HG02678 (cell line): Measurements from ENCODE around the gene PICK1.

Experiments
- ATAC-seq: cut with Tn5 transposase; IDR thresholded peaks from one replicate; pipeline ENCODE4 v1.9.1; 2021; ENCODE audit warnings: mild to moderate bottlenecking, moderate library complexity; ENCODE audit not compliant: unreplicated experiment

Gene PICK1

DNA sequence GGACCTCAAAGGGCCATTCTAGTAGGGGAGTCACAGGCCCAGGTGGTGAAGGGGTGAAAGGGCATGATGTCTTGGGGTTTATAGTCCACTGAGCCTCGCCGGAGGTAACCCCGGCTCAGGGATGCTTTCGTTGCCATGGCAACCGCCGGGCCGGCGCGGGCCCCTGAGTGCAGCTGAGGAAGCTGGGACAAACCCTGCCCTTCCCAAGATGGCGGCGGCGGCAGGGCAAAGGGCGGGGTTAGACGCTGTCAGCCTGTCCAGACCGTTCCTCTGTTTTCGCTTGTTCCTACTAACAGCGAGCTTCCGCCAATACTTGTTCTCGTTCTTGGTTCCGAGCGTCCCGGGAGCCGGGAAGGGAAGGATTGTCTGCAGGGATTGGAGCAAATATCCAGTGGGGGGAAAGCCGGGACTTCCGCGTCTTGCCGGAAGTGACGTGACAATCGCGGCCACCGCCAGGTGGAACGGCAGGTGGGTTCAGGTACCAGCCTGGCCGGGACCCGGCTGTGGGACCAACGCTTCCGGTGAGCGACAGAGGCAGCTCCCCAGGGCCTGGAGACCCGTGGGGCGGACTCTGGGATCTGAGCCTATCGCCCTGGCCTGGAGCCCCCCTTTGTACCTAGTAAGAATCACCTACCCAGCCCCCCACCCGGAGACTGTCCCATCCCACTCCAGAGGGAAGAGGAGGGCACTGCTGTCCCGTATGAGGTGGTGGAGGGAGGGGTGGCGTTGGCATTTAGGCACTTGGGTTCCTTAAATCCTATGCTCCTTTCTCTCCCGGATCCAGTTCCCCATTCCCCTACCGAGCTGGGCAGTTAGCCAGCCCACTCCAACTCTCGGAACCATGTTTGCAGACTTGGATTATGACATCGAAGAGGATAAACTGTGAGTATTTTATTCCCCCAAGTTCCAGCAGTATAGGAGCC, at the start of gene PICK1:
TSS of gene PICK1 (plus strand) at position 436 of the 923 bp plus-strand sequence. CDS start at position 842, 406 bp downstream.
- ATAC-seq = peak; percentile 59

DNA sequence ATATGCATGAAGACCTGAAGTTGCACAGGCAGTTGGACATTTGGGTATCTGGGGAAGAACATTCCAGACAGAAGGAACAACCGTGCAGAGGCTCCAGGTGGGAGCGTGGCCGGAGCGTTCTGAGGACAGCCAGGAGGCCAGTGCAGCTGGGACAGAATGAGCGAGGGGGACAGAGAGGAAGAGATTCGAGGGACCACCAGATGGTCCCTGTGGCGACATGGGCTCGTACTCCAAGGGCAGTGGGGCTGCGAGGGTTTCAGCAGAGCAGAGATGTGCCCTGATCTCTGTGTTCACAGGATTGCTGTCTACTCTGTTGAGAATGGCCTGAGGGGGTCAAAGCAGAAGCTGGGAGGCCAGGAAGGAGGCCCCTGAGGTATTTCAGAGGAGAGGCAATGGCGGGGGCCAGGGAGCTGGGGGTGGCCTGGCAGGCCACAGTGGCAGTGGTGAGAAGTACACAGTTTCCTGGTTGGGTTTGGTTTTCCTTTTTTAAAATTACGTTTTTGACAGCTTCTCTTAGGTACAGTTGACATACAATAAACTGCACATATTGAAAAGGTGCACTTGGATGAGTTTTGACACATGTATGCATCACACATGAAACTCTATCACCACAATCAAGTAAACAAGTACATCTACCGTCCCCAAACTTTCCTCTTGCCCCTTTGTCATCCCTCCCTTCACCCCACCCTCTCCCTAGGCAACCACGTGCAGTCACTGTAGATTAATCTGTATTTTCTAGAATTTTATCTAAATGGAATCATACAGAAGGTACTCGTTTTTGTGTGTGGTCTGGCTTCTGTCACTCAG, 48.0 kb upstream of the PICK1 start:
- ATAC-seq = no peak

DNA sequence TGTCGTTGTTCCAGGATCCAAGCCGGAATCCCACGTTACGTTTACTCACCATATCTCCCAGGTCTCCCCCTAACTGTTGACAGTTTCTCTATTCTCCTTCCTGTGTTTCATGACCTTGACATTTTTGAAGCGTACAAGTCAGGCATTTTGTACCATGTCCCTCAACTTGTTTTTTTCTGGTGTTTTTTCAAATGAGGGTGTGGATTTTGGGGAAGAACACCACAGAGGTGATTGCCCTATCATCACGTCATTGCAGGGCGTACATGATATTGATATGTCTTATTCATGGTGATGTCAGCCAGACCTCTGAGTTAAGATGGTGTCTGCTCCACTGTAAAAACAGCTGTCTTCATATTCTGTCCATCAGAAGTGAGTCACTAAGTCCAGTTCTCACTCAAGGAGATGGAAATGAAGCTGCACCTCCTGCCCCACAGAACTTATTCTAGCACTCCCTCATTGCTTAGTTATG, 44.6 kb upstream of the PICK1 start:
- ATAC-seq = no peak

DNA sequence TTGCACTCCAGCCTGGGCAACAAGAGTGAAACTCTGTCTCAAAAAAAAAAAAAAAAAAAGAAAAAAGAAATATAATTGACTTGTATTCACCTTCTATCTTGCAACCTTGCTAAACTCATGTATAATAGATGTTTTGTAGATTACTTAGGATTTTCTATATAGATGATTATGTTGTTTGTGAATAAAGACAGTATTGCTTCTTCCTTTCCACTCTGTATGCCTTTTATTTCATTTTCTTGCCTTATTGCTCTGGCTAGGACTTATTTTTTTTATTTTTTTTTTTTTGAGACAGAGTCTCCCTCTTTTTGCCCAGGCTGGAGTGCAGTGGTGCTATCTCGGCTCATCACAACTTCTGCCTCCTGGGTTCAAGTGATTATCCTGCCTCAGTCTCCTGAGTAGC, 43.1 kb upstream of the PICK1 start:
- no peak for ATAC-seq

DNA sequence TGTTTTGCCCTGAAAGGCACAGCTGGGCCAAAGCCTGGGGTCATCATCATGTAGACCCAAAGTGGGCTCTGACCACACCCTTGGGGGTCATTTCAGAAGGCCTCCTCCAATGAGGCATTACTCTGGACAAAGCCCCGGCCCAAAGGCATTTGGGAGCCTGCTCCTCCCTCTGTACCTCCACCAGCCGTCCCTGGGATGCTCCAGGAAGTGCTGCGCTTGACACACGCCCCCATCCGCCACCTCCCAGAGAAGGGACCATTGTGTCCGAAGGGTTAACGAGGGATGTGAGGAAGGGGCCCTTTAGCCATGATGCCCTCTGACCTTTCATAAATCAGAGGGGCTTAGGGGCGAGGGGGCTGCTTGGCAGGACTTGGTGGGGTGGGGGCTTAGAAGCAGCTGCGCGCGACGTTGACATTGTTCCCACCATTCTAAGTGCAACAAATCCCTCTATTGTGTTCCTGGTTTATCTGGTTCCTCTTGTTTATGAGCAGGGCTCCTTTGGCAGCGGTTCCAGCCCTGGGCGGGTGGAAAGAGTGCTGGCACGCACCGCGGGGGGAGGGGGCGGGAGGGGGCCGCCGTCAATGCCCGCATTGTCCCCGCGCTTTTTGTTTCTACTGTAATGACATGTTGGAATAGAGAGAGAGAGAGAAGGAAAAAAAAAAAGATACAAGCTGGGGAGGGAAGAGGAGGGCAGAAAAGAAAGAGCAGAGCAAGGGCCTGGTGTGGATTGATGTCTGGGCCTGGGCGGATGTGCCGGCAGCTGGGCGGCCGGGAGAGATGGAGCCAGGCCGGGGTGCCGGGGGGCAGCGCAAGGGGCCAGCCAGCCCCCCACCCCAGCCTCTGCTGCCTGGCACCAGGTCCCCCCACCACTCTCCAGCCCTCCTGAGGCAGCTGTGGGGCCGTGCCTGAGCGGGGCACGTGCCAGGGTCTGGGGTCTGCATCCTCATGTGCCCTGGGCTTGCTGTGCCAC, 40.7 kb upstream of the PICK1 start:
- ATAC-seq = no peak

DNA sequence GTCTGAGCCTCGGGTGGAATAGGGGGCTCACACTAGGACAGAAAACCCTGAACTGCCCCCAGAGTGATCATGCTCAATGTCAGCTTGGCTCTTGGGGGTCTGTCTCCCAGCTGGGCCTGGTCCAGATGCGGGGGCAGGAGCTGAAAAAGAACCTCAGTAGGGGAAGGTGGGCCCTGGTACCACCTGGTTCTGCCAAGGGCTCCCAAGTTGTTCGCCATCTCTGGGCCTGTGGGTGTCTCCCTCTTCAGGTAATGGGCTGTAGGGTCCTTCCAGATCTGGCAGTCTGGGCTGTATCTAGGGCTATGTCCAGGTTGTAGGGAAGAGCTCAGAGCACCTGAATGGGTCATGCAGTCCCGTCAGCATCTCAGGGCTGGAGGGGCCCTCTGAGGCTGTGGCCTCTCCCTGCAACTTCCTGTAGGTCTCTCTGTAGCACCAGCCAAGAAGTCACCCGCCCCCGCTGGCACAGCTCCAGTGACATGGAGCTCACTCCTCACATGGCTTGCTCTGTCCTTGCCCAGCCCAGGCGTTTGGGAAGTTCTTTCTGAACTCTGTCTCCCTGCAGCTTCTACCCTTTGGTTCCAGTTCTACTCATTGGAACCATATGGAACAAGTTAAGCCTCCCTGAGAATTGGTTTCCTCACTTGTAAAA, 39.8 kb upstream of the PICK1 start:
- ATAC-seq = no peak

DNA sequence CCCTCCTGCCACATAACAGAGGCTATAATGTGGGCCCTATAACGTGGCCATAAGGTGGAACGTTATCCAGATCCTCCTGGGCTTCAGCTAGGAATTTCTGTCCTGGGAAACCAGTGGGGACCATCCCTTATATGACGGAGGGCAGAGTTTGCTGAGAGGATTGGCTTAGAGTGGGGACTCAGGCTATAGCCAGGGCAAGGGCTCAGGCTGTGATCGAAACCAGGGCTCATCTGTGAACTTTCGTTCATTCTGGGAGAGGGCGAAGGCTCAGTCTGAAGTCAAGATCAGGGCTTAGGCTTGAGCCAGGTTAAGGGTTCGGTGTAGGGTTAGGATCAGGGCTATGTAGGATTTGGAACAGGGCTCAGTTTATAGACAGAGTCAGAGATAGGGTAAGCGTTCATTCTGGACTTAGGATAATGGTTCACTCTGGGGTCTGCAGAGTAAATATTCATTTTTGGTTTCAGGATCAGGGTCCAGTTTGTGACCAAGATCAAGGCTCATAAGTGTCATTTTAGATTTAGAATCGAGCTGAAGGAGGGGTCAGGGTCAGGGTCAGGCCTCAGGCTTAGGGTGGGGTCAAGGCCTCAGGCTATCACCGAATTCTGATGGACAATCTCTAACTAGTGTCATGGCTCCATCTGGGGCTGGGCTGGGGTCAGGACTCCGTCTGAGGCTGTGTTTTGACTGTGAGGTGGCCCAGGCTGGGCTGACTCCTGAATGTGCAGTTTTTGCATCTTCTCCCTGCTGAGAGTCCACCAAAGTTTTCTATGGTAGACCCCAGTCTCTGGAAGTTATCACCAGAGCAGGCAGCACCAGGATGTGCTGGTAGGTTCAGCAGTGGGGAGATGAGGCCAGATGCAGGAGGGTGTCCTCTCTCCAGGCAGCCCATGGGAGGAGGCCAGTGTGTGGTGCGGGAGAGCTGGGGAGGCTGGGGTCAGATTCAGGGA, 39.0 kb upstream of the PICK1 start:
- ATAC-seq = no peak

DNA sequence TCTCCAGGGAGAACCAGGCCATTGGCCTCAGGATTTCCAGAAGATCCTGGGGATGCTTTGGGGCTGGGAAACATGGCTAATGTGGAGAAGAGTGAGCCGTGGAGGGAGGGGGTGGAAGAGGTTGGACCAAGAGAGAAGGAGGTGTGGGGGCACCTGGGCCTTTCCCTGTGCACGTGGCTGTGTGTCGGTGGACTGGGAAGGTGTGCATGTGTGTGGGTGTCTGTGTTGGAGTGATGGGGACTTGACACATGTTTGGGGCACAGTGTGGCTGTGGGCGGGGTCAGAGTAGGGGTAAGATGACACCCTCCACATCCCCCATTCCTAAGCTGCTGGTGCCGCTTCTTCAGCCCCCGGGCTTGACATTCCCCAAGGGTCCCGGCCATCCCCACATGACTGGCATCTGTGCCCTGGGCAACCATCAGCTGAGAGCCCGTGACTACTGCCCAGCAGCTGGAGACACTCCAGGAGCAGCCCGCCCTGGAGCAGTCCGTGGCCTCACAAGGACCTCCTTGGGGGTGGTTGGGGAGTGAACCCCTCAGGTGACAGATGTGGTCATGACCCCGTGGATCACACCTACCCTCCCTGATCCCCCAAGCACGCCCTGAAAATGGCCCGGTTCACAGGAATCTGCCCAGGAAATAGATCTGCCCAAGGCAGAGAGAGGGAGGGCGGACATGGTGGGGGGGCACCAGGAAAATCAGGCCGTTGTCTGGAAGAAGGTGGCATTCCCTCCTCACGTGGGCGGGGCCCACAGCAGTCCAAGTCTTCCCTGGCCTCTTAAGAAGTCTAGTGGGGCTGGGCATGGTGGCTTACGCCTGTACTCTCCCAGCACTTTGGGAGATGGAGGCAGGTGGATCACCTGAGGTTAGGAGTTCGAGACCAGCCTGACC, 38.0 kb upstream of the PICK1 start:
- no peak for ATAC-seq

DNA sequence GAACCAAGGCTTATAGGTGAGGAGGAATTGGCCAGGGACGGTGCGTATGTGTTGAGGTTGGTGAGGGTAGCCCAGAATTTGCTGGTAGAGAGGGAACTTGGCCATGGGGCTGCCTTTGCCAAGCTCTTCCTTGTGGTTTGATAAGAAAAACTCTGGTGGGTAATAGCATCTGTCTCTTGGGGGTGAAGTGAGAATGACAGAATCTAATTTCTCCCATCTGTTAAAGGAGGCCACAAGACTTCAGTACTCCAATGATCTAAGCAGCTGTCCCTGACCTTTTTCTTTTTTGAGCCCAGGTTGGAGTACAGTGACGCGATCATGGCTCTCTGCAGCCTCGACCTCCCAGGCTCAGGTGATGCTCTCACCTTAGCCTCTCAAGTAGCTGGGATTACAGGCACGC, 36.0 kb upstream of the PICK1 start:
- ATAC-seq = no peak

DNA sequence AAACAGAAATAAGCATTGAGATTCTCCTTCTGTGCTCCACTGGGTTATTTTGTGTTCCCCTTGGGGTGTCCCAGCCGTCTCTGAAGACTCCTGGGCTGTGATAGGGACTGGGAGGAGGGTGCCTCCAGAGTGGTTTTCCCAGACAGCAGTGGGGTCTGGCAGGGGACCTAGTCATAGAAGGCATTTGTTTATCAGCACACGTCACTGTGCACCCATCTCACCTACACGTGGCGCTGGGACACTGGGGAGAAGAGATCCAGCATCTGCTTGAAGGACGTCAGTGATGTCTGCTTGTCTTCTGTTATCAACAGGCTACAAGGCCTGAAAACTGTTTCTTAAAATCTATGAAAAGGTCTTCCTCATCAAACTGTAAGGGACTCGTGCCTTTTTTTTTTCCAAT, 34.2 kb upstream of the PICK1 start:
- no peak for ATAC-seq

DNA sequence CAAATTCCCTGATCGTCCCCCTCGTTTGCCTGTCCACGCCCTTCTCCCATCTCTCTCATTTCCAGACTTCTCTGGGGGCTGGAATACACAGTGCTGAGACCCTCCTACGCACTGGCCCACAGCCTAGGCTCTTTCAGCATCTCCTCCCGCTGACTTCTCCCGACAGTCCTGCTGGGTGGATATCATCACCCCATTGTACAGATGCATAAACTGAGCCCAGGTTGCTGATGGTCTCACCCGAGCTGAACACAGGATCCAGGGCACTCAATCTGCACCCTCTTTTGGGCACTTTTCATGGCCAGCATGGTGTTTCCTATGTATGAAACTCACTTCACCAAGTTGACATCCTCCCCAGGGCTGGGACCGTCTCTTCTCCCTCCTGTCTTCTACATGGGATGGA, 31.7 kb upstream of the PICK1 start:
- ATAC-seq = no peak

DNA sequence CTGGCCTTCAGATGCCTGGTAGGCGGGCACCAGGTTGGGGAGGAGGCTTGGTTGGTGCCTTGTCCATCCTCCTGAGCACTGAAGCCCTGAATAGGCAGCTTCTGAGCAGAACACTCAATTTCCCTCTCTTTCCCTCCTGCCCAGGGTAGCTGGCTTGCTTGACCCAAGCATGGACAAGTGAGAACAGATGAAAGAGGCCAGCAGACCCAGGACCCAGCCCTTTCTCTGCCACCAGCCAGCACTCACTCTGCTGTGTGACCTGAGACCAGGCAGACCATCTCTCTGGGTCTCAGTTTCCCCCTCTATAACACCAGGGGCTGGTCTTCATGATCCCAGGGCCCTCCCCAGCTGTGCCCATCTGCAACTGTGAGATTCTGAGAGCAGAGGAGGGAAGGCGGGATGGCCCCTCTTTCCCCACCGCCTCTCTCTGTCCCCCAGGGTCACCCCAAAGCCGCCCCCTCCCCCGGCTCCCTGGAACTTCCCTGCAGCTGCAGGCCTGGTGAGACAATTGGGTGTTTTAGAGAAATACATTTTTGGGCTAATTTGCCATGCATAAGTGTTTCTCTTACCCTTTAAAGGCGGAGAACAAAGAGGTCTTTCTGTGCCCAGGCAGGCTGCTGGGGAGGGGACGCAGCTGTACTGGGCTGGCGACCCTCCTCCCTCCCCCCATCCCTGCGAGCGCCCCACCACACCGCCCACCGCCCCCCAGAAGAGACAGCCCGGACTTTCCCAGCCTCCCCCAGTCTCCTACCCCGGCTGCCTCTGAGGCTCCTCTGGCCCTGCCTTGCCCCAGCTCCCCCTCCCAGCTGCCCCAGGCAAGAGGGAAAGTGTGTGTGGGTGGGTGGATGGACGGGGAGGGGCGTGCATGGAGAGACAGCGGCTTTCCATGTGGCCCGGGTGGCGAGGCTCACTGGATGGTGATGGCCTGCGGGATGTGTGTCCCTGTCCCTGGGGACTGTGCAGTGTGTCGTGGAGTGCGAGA, 30.8 kb upstream of the PICK1 start:
- ATAC-seq = no peak

DNA sequence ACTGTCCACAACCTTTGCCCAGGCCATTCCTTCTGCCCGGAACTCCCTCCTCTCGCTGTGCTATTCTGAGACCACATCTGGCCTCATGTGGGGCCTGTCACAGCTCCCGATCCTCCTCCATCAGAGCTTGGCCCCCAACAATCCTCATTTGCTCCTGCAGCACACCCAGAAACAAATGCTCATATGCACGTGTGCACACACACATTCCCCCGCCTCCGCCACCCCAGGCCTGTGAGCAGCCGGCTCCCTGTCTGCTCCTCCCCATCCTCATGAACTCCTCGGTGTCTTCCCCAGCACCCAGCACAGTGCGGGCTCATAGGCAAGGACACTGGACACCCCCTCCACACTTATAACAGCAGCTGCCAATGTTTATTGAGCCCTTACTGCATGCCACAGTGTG, 29.7 kb upstream of the PICK1 start:
- ATAC-seq = no peak

DNA sequence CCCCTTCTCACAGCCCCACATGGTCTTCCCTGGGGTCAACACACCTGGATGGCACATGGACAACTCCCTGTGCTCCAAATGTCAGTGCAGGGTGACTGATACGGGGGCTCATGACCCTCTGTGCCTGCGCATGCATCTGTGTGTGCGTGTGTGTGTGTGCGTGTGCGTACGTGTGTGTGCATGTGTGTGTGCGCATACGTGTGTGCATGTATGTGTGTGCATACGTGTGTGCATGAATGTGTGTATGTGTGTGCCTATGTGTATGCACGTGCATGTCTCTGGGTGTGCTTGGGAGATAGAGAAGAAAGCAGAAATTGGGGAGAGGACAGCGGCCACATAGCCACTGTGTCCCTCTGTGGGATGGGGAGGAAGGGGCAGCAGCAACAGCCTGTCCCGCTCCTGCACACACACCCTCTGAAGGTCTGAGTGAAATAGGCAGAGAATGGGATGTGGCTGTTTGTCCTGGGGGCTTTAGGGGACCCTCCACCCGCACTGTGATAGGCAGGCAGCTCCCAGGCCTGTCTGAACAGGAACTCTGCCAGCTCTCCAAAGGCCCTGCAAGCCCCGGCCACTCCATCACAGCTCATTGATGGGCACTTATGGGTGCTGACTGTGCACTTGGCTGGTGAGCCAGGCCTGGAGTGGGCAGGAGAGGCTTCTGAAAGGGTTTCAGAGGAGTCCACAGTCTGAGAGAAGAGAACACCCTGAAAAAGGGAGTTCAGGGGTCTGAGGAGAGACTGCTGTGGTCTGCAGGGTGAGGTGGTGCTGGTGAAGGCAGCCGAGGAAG, 28.7 kb upstream of the PICK1 start:
- ATAC-seq = no peak

DNA sequence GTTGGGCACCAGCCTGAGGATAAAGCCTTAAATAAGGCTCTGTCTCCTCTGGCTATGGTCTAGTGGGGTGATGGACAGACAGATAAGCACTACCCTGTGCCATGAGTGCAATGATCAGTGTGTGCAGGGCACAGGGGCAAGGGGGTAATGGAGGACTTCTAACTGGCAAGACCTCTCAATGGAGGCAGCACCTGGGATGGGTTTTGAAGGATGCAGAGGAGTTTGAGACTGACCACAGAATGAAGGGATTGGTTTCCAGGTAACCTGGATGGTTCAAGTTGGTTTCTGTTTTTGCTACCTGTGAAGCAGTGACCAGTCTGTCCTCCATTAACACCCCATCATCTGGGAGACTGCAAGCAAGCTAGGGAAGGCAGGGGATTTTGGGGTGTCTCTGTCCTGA, 27.8 kb upstream of the PICK1 start:
- ATAC-seq = no peak

DNA sequence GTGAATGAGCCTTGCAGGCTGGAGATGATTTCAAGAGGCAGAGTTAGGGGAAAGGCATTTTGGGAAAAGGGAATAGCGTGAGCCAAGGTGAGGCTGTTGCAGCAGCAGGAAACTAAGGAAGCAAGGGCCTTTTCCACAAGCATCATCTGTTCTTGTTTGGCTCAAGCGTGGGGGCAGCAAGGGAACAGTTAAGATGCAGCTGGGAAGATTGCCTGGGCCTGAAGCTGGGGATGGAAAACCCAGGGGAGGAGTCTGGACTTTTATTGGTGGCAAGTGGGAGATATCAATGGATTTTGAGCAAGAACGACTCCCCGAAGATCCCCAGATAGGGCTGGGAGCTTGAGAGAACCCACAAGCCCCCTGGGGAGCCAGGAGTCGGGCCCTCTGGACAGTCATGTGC, 27.3 kb upstream of the PICK1 start:
- ATAC-seq = no peak
